HL-60 (cell line): Measurements from ENCODE around the gene LAMA3.

Source experiments
- DNase-seq, 2 experiments: peaks; one replicate each; pipeline ENCODE4 v3.0.0-alpha.2; 2010 to 2020; ENCODE audit warnings: low read depth in 1 of 2, low spot score in 1 of 2
- H3K27ac ChIP-seq: fragments of 250-450 bp; sonication (Bioruptor Pico); replicated peaks from 2 replicates; pipeline ENCODE4 v1.5.1; 2020; ENCODE audit warnings: mild to moderate bottlenecking, moderate library complexity
- H3K27me3 ChIP-seq: fragments of 250-450 bp; sonication (Bioruptor Pico); 2 replicates; pipeline ENCODE4 v1.5.1; 2021; ENCODE audit warnings: mild to moderate bottlenecking, moderate library complexity; ENCODE audit not compliant: insufficient read depth, poor library complexity, severe bottlenecking
- H3K4me3 ChIP-seq: replicated peaks from 2 replicates; pipeline ENCODE4 v1.5.1; 2011; ENCODE audit warnings: mild to moderate bottlenecking, control low read depth, low read length; ENCODE audit not compliant: insufficient read depth
- CTCF ChIP-seq: IDR thresholded peaks from one replicate; pipeline ENCODE4 v1.5.1; 2011; ENCODE audit warnings: low read length, control low read depth, inconsistent platforms; ENCODE audit not compliant: insufficient read depth
- GABPA ChIP-seq: IDR thresholded peaks from 2 replicates; pipeline ENCODE4 v1.6.1; 2012; ENCODE audit warnings: low read depth
- POLR2AphosphoS5 ChIP-seq: IDR thresholded peaks from 2 replicates; pipeline ENCODE4 v1.6.1; 2012; ENCODE audit warnings: low read depth
- REST ChIP-seq: IDR thresholded peaks from 2 replicates; pipeline ENCODE4 v1.6.1; 2012; ENCODE audit warnings: low read depth; ENCODE audit not compliant: insufficient replicate concordance
- SPI1 ChIP-seq: IDR thresholded peaks from 2 replicates; pipeline ENCODE4 v1.6.1; 2012; ENCODE audit warnings: low read depth, mild to moderate bottlenecking, borderline replicate concordance

LAMA3 gene

GRCh38 chr18:23761941-23762340 lies 72.7 kb downstream of the LAMA3 start:
- Histone ChIP-seq H3K27me3 (no peaks in the 10 kb centered on the region), H3K27ac (no peak overlapping the region), H3K4me3 (no peak overlapping the region)
- DNase-seq: no peak
- TF ChIP-seq CTCF: no peak

- no peak overlapping the region for H3K4me3 ChIP-seq
- H3K27me3 ChIP-seq: no peaks in the 10 kb centered on the region
- TF ChIP-seq CTCF: no peak
- no peak for TF ChIP-seq POLR2AphosphoS5
- TF ChIP-seq GABPA: no peak
- TF ChIP-seq SPI1: no peak
- TF ChIP-seq REST: no peak
- DNase-seq: no peak
- no peak overlapping the region for H3K27ac ChIP-seq
These were observed 74.1 kb downstream of the LAMA3 start for GRCh38 chr18:23763343-23763742.

GRCh38 chr18:23765931-23766330 lies 76.7 kb downstream of the LAMA3 start:
- TF ChIP-seq CTCF: no peak
- TF ChIP-seq SPI1: no peak
- no peak for TF ChIP-seq REST
- no peak for TF ChIP-seq POLR2AphosphoS5
- no peak for TF ChIP-seq GABPA
- Histone ChIP-seq H3K27ac (no peak overlapping the region), H3K4me3 (no peak overlapping the region), H3K27me3 (no peaks in the 10 kb centered on the region)
- DNase-seq: no peak

GRCh38 chr18:23772327-23773024 lies 83.2 kb downstream of the LAMA3 start:
- H3K27ac ChIP-seq: no peak overlapping the region
- H3K4me3 ChIP-seq: no peak overlapping the region
- TF ChIP-seq CTCF (no peak), POLR2AphosphoS5 (no peak), REST (no peak), GABPA (no peak), SPI1 (no peak)
- H3K27me3 ChIP-seq: no peaks in the 10 kb centered on the region
- no peak for DNase-seq
